Liver (tissue), 9 donors: Measurements from ENCODE around the gene NAT14. TPM values are rescaled to one million over a fixed set of nuclear protein-coding genes. Genes with fewer than 3 reads are reported as not detected.

Source experiments
- DNase-seq: peaks from one replicate; pipeline ENCODE4 v3.0.0-alpha.2; 2017; ENCODE audit warnings: low spot score
- H3K27ac ChIP-seq, 2 donors: one replicate each; pipeline ENCODE4 v1.7.0; 2013; ENCODE audit warnings: inconsistent platforms in 2 of 2, low read length in 2 of 2, control low read depth in 1 of 2, low read depth in 1 of 2, mild to moderate bottlenecking in 1 of 2
- H3K27me3 ChIP-seq, 4 donors: one replicate each; pipeline versions ENCODE4 v1.6.1 to v1.7.0; 2013; ENCODE audit warnings: low read length in 3 of 4, inconsistent platforms in 1 of 4, mild to moderate bottlenecking in 1 of 4, moderate library complexity in 1 of 4; ENCODE audit not compliant: control insufficient read depth in 4 of 4, insufficient read depth in 4 of 4
- H3K36me3 ChIP-seq, 4 donors: one replicate each; pipeline versions ENCODE4 v1.6.1 to v1.7.0; 2013; ENCODE audit warnings: low read length in 3 of 4, mild to moderate bottlenecking in 3 of 4, low read depth in 1 of 4, moderate library complexity in 1 of 4; ENCODE audit not compliant: control insufficient read depth in 4 of 4, insufficient read depth in 3 of 4
- H3K4me1 ChIP-seq, 4 donors: one replicate each; pipeline versions ENCODE4 v1.6.1 to v1.7.0; 2013; ENCODE audit warnings: low read length in 3 of 4, mild to moderate bottlenecking in 3 of 4, moderate library complexity in 1 of 4; ENCODE audit not compliant: control insufficient read depth in 4 of 4, insufficient read depth in 4 of 4
- H3K4me3 ChIP-seq, 3 donors: one replicate each; pipeline versions ENCODE4 v1.6.1 to v1.7.0; 2013; ENCODE audit warnings: low read length in 3 of 3, control low read depth in 1 of 3, low read depth in 1 of 3, mild to moderate bottlenecking in 1 of 3
- H3K9ac ChIP-seq, 2 donors: one replicate each; pipeline ENCODE4 v1.7.0; 2013; ENCODE audit warnings: low read length in 2 of 2, mild to moderate bottlenecking in 2 of 2, moderate library complexity in 2 of 2, control low read depth in 1 of 2, low read depth in 1 of 2
- H3K9me3 ChIP-seq, 4 donors: one replicate each; pipeline versions ENCODE4 v1.6.1 to v1.7.0; 2013; ENCODE audit warnings: low read length in 3 of 4; ENCODE audit not compliant: control insufficient read depth in 4 of 4
- ATF3 ChIP-seq: IDR thresholded peaks from 2 replicates; pipeline ENCODE4 v1.6.1; 2016; ENCODE audit warnings: antibody characterized with exemption
- CTCF ChIP-seq: fragments of 150-350 bp; IDR thresholded peaks from 2 replicates; pipeline ENCODE4 v1.5.1; 2017; ENCODE audit warnings: improper control_type of control experiment, low read depth, low read length; ENCODE audit not compliant: missing input control
- FOXA1 ChIP-seq: IDR thresholded peaks from 2 replicates; pipeline ENCODE4 v1.6.1; 2016; ENCODE audit warnings: antibody characterized with exemption
- FOXA2 ChIP-seq: IDR thresholded peaks from 2 replicates; pipeline ENCODE4 v1.6.1; 2016; ENCODE audit warnings: antibody characterized with exemption
- GABPA ChIP-seq, 2 donors: IDR thresholded peaks in 1 of 2; conservative IDR thresholded peaks in 1 of 2; 2 replicates each; pipeline ENCODE4 v1.6.1; 2016; ENCODE audit warnings: antibody characterized with exemption in 2 of 2, mild to moderate bottlenecking in 1 of 2, moderate library complexity in 1 of 2
- HNF4A ChIP-seq, 2 donors: conservative IDR thresholded peaks; 2 replicates each; pipeline ENCODE4 v1.6.1; 2016; ENCODE audit warnings: antibody characterized with exemption in 2 of 2, mild to moderate bottlenecking in 2 of 2
- HNF4G ChIP-seq: IDR thresholded peaks from 2 replicates; pipeline ENCODE4 v1.6.1; 2016; ENCODE audit warnings: antibody characterized with exemption
- JUND ChIP-seq, 2 donors: IDR thresholded peaks; 2 replicates each; pipeline ENCODE4 v1.6.1; 2016; ENCODE audit warnings: antibody characterized with exemption in 2 of 2
- MAX ChIP-seq: IDR thresholded peaks from 2 replicates; pipeline ENCODE4 v1.6.1; 2016; ENCODE audit warnings: antibody characterized with exemption
- NR2F2 ChIP-seq: IDR thresholded peaks from 2 replicates; pipeline ENCODE4 v1.6.1; 2016; ENCODE audit warnings: antibody characterized with exemption
- RAD21 ChIP-seq, 2 donors: IDR thresholded peaks; 2 replicates each; pipeline ENCODE4 v1.6.1; 2016; ENCODE audit warnings: antibody characterized with exemption in 2 of 2, mild to moderate bottlenecking in 2 of 2
- REST ChIP-seq: IDR thresholded peaks from 2 replicates; pipeline ENCODE4 v1.6.1; 2016; ENCODE audit warnings: antibody characterized with exemption, mild to moderate bottlenecking
- RXRA ChIP-seq, 2 donors: IDR thresholded peaks; 2 replicates each; pipeline ENCODE4 v1.6.1; 2017 to 2018; ENCODE audit warnings: antibody characterized with exemption in 2 of 2, mild to moderate bottlenecking in 1 of 2
- SP1 ChIP-seq: IDR thresholded peaks from 2 replicates; pipeline ENCODE4 v1.6.1; 2018; ENCODE audit warnings: antibody characterized with exemption, mild to moderate bottlenecking
- TAF1 ChIP-seq: conservative IDR thresholded peaks from 2 replicates; pipeline ENCODE4 v1.6.1; 2016; ENCODE audit warnings: antibody characterized with exemption, mild to moderate bottlenecking
- YY1 ChIP-seq: IDR thresholded peaks from 2 replicates; pipeline ENCODE4 v1.6.1; 2016; ENCODE audit warnings: antibody characterized with exemption, mild to moderate bottlenecking
- ZBTB33 ChIP-seq: IDR thresholded peaks from 2 replicates; pipeline ENCODE4 v1.6.1; 2016; ENCODE audit warnings: antibody characterized with exemption
- WGBS: extraction: QIAGEN DNeasy Blood & Tissue Kit; methylation state at CpG from one replicate; pipeline ENCODE4 v1.1.7; 2013; 5-methylcytosine and 5-hydroxymethylcytosine counted together
- polyA plus RNA-seq, 2 donors: library from polyadenylated mRNA; stranded (reverse) in 1 of 2; unstranded in 1 of 2; fragments of 200-250 nt in 1 of 2; fragments of >200 nt in 1 of 2; fragmentation: Nextera tagmentation in 1 of 2; extraction: Ambion mirVana in 1 of 2; gene quantifications; one replicate each; pipeline versions ENCODE4 v1.2.1 to v1.2.3, GENCODE V29; 2013 to 2015
- total RNA-seq, 2 donors: library from RNA; depleted of rRNA; stranded (reverse); fragments of >200 nt; gene quantifications; one replicate each; pipeline ENCODE4 v1.2.3, GENCODE V29; 2014
- donor health status: healthy.
- donor health status: healthy.
- donor health status: healthy.
- donor health status: healthy.
- donor health status: healthy.

NAT14 gene
- total and polyA plus RNA-seq, 4 donors, result 1.4 to 3.7 (median 3.0) TPM

- no peaks in the 10 kb centered on the region for H3K9me3 ChIP-seq
- peaks cover 0 to 8% (median 4%) of the 10 kb centered on the region in 4 donors for H3K36me3 ChIP-seq
- H3K27me3 ChIP-seq, result no peaks in the 10 kb centered on the region
- no peak overlapping the region for H3K9ac ChIP-seq
- WGBS, result 91% methylated on average over 13 of the region's 13 CpGs
- DNase-seq, result no peak
- TF ChIP-seq GABPA (IDR thresholded peaks at IDR 0.05 in 1 of 2, conservative IDR thresholded peaks at IDR 0.05 in 1 of 2) (no peak), JUND (IDR thresholded peaks at IDR 0.05) (no peak), YY1 (no peak), RXRA (IDR thresholded peaks at IDR 0.05) (no peak), NR2F2 (no peak), RAD21 (IDR thresholded peaks at IDR 0.05) (no peak)
- H3K27ac ChIP-seq, result no peak overlapping the region
- peaks cover 7 to 25% (median 18%) of the 10 kb centered on the region in 4 donors for H3K4me1 ChIP-seq
- H3K4me3 ChIP-seq, result no peak overlapping the region
Measured at GRCh38 chr19:55477905-55478304, 7.1 kb upstream of the NAT14 start.

- H3K9ac ChIP-seq, result no peak overlapping the region
- no peak for DNase-seq
- 93% methylated on average over 12 of the region's 12 CpGs for WGBS
Measured at GRCh38 chr19:55478364-55478763, 6.6 kb upstream of the NAT14 start.

More at GRCh38 chr19:55478364-55478763, 6.6 kb upstream of the NAT14 start:
- H3K4me1 ChIP-seq, result peaks cover 7 to 25% (median 18%) of the 10 kb centered on the region in 4 donors
- no peaks in the 10 kb centered on the region for H3K27me3 ChIP-seq
- peaks cover 0 to 9% (median 4%) of the 10 kb centered on the region in 4 donors for H3K36me3 ChIP-seq
- no peaks in the 10 kb centered on the region for H3K9me3 ChIP-seq
- no peak overlapping the region for H3K27ac ChIP-seq
- TF ChIP-seq FOXA1 (no peak), CTCF (no peak), REST (no peak), TAF1 (no peak), NR2F2 (no peak), ZBTB33 (no peak), YY1 (no peak), JUND (IDR thresholded peaks at IDR 0.05) (no peak), MAX (no peak), HNF4A (conservative IDR thresholded peaks at IDR 0.05) (no peak), RXRA (IDR thresholded peaks at IDR 0.05) (no peak), FOXA2 (no peak), GABPA (IDR thresholded peaks at IDR 0.05 in 1 of 2, conservative IDR thresholded peaks at IDR 0.05 in 1 of 2) (no peak), ATF3 (no peak), HNF4G (no peak), RAD21 (IDR thresholded peaks at IDR 0.05) (no peak), SP1 (no peak)
- H3K4me3 ChIP-seq, result no peak overlapping the region
